WERI-Rb-1 (cell line): ENCODE measurements around the gene PDGFA.

ENCODE experiments used
- DNase-seq: peaks from one replicate; pipeline ENCODE4 v3.0.0-alpha.2; 2020
- H3K27ac ChIP-seq: fragments of 250-450 bp; sonication (Bioruptor Pico); 2 replicates; pipeline ENCODE4 v1.5.1; 2020; ENCODE audit warnings: mild to moderate bottlenecking, moderate library complexity
- H3K27me3 ChIP-seq: fragments of 250-450 bp; sonication (Bioruptor Pico); 2 replicates; pipeline ENCODE4 v1.5.1; 2021; ENCODE audit warnings: mild to moderate bottlenecking, low read depth, moderate library complexity; ENCODE audit not compliant: insufficient read depth, severe bottlenecking
- H3K36me3 ChIP-seq: fragments of 250-450 bp; sonication (Bioruptor Pico); 2 replicates; pipeline ENCODE4 v1.5.1; 2020; ENCODE audit warnings: mild to moderate bottlenecking, moderate library complexity
- H3K4me3 ChIP-seq: 2 replicates; pipeline ENCODE4 v1.5.1; 2011; ENCODE audit warnings: low read depth, mild to moderate bottlenecking, control low read depth, low read length
- H3K9me3 ChIP-seq: fragments of 250-450 bp; sonication (Bioruptor Pico); 2 replicates; pipeline ENCODE4 v1.5.1; 2021; ENCODE audit warnings: mild to moderate bottlenecking, moderate library complexity; ENCODE audit not compliant: severe bottlenecking
- CTCF ChIP-seq: IDR thresholded peaks from 2 replicates; pipeline ENCODE4 v1.5.1; 2011; ENCODE audit warnings: low read depth, mild to moderate bottlenecking, control low read depth, inconsistent platforms, low read length

PDGFA gene

GRCh38 chr7:502296-502695 is 17.4 kb downstream of the PDGFA start:
- no peaks in the 10 kb centered on the region for H3K9me3 ChIP-seq
- no peak for DNase-seq
- H3K27me3 ChIP-seq = no peaks in the 10 kb centered on the region
- no peak overlapping the region for H3K27ac ChIP-seq
- no peaks in the 10 kb centered on the region for H3K36me3 ChIP-seq
- TF ChIP-seq CTCF = no peak
- H3K4me3 ChIP-seq = no peak overlapping the region

GRCh38 chr7:501526-501925 is 18.1 kb downstream of the PDGFA start:
- H3K4me3 ChIP-seq = no peak overlapping the region
- H3K9me3 ChIP-seq = peaks cover 2% of the 10 kb centered on the region
- H3K27ac ChIP-seq = no peak overlapping the region
- no peak for TF ChIP-seq CTCF
- H3K36me3 ChIP-seq = no peaks in the 10 kb centered on the region
- H3K27me3 ChIP-seq = no peaks in the 10 kb centered on the region
- no peak for DNase-seq

GRCh38 chr7:500521-501420 is 18.9 kb downstream of the PDGFA start:
- no peaks in the 10 kb centered on the region for H3K36me3 ChIP-seq
- TF ChIP-seq CTCF = no peak
- H3K27ac ChIP-seq = no peak overlapping the region
- H3K4me3 ChIP-seq = no peak overlapping the region
- peak; percentile 48 for DNase-seq
- H3K9me3 ChIP-seq = peaks cover 2% of the 10 kb centered on the region
- H3K27me3 ChIP-seq = no peaks in the 10 kb centered on the region

GRCh38 chr7:499853-500485 is 19.7 kb downstream of the PDGFA start:
- Histone ChIP-seq H3K27me3 (no peaks in the 10 kb centered on the region), H3K36me3 (no peaks in the 10 kb centered on the region), H3K4me3 (no peak overlapping the region), H3K27ac (no peak overlapping the region), H3K9me3 (peaks cover 2% of the 10 kb centered on the region)
- no peak for DNase-seq
- TF ChIP-seq CTCF = no peak

DNA sequence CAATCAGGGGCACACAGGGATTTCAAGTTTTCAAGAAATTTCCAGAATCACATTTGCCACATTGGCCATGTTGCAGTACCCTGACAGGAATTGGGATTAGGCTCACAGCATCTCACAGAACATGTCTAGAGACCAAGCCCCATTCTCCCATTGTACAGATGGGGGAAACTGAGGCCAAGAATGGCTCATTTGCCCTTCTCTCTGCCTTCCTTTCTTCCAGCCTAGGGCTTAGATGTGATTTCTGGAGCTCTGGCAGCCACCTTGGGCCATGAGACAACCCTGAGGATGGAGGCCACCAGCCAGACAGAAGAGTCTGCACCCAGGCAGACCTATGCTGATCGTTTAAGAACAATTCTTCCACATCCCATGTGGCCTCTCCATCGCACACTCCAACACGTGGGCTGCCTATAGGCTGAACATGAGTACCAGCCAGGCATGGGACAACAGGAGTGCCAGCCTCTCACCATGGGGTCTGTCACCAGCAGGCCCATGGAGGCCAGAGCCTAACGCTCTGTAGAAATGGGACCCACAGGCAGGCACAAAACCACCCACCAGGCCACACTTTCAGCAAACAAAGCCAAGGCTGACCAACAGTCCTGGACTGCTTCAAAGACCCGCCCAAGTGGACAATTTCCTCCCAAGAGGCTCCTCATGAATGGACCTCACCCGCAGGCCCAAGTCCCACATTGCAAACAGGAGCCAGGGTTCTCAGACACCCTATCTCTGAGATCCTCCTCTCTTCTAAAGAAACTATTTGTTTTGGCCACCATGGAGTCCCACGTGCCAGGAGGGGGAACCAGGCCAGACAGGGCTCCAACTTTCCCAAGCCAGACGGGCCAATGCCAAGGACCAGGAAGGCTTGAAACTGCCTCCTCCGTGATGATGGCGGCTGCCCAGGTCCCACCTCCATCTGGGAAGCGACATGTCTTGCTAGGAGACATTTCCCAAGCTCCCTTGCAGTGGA is 20.7 kb downstream of the PDGFA start:
- H3K27me3 ChIP-seq = no peaks in the 10 kb centered on the region
- H3K9me3 ChIP-seq = peaks cover 2% of the 10 kb centered on the region
- no peak for TF ChIP-seq CTCF
- no peaks in the 10 kb centered on the region for H3K36me3 ChIP-seq
- DNase-seq = no peak
- no peak overlapping the region for H3K27ac ChIP-seq
- no peak overlapping the region for H3K4me3 ChIP-seq
